ENCODE results near the gene SLC1A3. TPM values are rescaled to one million over a fixed set of nuclear protein-coding genes. Genes with fewer than 3 reads are reported as not detected.

Gene SLC1A3
- total RNA-seq, 1 experiment from 2014 or later: 18.6 TPM

DNA sequence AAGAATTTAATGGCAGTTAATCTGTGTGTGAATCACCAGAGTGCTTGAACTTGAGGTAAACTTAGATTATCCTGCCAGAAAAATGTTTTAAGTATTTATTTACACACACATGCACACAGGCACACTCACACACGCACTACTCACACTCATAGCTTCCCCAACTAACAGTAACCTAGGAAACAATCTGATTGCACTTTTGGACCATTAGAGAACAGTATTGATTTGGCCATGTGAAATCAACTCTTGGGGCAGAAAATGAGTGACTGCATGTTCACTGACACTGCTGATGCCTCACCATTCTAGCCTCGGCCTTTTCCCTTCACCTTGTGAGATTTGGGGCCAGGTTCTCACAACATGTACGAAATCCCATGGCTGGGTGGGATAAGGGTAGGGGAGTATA lies 64.1 kb downstream of the SLC1A3 start:
- WGBS (ENCODE audit: extremely low coverage, insufficient read length, low lambda C conversion rate): no CpG with 5 or more reads among the region's 3 CpGs
- Histone ChIP-seq H3T11ph (ENCODE audit: low read length) (no peak overlapping the region), H2BK20ac (ENCODE audit: low read depth, low read length, poor library complexity, severe bottlenecking) (no peak overlapping the region), H2AFZ (ENCODE audit: low read length) (no peak overlapping the region), H3K4me2 (ENCODE audit: insufficient read depth, insufficient read length, low read length) (no peak overlapping the region), H3K4me1 (ENCODE audit: insufficient read depth, low read length) (no peaks in the 10 kb centered on the region; the same call in 1 of the 2 replicates), H4K8ac (replicated peaks; ENCODE audit: insufficient read length, low read depth, low read length) (no peak overlapping the region), H4K5ac (ENCODE audit: insufficient read length, low read depth, low read length) (no peak overlapping the region), H3K27ac (ENCODE audit: insufficient read length, low read depth, low read length) (no peak overlapping the region), H3K79me2 (ENCODE audit: insufficient read depth, low read length) (no peaks in the 10 kb centered on the region), H3K9ac (ENCODE audit: extremely low read depth, insufficient read length, low read length) (no peak overlapping the region), H3K79me1 (ENCODE audit: insufficient read depth, low read depth, low read length, poor library complexity, severe bottlenecking) (no peaks in the 10 kb centered on the region), H2BK12ac (ENCODE audit: insufficient read length, low read depth, low read length) (no peak overlapping the region), H3K23ac (ENCODE audit: insufficient read length, low read depth, low read length) (no peak overlapping the region), H3K23me2 (ENCODE audit: insufficient read length, low read depth, low read length, poor library complexity, severe bottlenecking) (no peaks in the 10 kb centered on the region), H2BK5ac (ENCODE audit: insufficient read length, low read length) (no peak overlapping the region), H2BK120ac (ENCODE audit: low read depth, low read length, poor library complexity, severe bottlenecking) (no peak overlapping the region), H3K4ac (ENCODE audit: low read depth, low read length) (no peak overlapping the region), H3K56ac (ENCODE audit: insufficient read length, low read depth, low read length) (no peak overlapping the region), H3K27me3 (ENCODE audit: insufficient read depth, low read length) (no peaks in the 10 kb centered on the region), H3K9me3 (ENCODE audit: control insufficient read depth, low read depth, low read length) (no peaks in the 10 kb centered on the region), H4K20me1 (ENCODE audit: control insufficient read depth, insufficient read depth, insufficient read length) (no peaks in the 10 kb centered on the region), H2AK5ac (ENCODE audit: insufficient read length, low read length) (no peak overlapping the region), H3K18ac (ENCODE audit: insufficient read length, low read depth, low read length) (no peak overlapping the region), H4K91ac (ENCODE audit: insufficient read length, low read depth, low read length) (no peak overlapping the region), H3K14ac (ENCODE audit: insufficient read depth, low read length) (no peak overlapping the region), H2BK15ac (ENCODE audit: low read depth, low read length) (no peak overlapping the region)
- Mint-ChIP-seq H3K4me1 (peaks cover 0 to 7% of the 10 kb centered on the region in 2 experiments; a peak in 1 of 4 replicates), H3K27ac (no peak overlapping the region), H3K27me3 (ENCODE audit: low read depth) (no peaks in the 10 kb centered on the region), H3K36me3 (ENCODE audit: insufficient read depth in 1 of 3, low read depth in 3 of 3) (no peaks in the 10 kb centered on the region; a peak in 2 of 7 replicates), H3K9me3 (no peaks in the 10 kb centered on the region), H3K4me3 (no peak overlapping the region)
- TF ChIP-seq, protein P1, sequence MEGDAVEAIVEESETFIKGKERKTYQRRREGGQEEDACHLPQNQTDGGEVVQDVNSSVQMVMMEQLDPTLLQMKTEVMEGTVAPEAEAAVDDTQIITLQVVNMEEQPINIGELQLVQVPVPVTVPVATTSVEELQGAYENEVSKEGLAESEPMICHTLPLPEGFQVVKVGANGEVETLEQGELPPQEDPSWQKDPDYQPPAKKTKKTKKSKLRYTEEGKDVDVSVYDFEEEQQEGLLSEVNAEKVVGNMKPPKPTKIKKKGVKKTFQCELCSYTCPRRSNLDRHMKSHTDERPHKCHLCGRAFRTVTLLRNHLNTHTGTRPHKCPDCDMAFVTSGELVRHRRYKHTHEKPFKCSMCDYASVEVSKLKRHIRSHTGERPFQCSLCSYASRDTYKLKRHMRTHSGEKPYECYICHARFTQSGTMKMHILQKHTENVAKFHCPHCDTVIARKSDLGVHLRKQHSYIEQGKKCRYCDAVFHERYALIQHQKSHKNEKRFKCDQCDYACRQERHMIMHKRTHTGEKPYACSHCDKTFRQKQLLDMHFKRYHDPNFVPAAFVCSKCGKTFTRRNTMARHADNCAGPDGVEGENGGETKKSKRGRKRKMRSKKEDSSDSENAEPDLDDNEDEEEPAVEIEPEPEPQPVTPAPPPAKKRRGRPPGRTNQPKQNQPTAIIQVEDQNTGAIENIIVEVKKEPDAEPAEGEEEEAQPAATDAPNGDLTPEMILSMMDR (conservative IDR thresholded peaks at IDR 0.05): no peak
- no peak for DNase-seq

All from H9 (cell line).